ENCODE results near the gene MAGEE1.

MAGEE1 gene, protein sequence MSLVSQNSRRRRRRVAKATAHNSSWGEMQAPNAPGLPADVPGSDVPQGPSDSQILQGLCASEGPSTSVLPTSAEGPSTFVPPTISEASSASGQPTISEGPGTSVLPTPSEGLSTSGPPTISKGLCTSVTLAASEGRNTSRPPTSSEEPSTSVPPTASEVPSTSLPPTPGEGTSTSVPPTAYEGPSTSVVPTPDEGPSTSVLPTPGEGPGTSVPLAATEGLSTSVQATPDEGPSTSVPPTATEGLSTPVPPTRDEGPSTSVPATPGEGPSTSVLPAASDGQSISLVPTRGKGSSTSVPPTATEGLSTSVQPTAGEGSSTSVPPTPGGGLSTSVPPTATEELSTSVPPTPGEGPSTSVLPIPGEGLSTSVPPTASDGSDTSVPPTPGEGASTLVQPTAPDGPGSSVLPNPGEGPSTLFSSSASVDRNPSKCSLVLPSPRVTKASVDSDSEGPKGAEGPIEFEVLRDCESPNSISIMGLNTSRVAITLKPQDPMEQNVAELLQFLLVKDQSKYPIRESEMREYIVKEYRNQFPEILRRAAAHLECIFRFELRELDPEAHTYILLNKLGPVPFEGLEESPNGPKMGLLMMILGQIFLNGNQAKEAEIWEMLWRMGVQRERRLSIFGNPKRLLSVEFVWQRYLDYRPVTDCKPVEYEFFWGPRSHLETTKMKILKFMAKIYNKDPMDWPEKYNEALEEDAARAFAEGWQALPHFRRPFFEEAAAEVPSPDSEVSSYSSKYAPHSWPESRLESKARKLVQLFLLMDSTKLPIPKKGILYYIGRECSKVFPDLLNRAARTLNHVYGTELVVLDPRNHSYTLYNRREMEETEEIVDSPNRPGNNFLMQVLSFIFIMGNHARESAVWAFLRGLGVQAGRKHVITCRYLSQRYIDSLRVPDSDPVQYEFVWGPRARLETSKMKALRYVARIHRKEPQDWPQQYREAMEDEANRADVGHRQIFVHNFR

DNA sequence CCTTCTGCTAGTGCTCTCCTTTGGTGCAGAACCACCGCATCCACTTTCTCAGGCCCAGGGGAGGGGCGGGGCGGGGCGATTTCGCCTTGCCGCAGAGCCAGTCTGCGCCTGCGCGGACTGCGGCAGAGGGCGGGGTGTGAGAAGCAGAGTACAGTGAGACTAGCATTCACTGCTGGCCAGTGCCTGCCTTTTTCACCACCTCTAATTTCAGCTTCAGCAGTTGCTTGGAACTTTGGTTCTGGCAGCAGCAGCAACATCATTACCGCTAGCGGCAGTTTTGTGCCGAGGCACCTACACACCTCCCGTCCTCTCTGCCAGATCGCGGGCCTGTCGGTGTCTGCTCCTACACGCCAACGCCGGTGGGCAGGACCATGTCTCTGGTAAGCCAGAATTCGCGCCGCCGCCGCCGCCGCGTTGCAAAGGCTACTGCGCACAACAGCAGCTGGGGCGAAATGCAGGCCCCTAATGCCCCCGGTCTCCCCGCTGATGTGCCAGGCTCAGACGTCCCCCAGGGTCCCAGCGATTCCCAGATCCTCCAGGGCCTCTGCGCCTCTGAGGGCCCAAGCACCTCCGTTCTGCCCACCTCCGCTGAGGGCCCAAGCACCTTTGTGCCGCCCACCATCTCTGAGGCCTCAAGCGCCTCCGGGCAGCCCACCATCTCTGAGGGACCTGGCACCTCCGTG is at the start of gene MAGEE1:
Gene MAGEE1 (plus strand): TSS at position 151 of the 683 bp plus-strand sequence. CDS start 221 bp downstream, at position 372.
- DNase-seq (ENCODE audit: low read depth in 2 of 2), result peak; percentile 64 to 73

DNA sequence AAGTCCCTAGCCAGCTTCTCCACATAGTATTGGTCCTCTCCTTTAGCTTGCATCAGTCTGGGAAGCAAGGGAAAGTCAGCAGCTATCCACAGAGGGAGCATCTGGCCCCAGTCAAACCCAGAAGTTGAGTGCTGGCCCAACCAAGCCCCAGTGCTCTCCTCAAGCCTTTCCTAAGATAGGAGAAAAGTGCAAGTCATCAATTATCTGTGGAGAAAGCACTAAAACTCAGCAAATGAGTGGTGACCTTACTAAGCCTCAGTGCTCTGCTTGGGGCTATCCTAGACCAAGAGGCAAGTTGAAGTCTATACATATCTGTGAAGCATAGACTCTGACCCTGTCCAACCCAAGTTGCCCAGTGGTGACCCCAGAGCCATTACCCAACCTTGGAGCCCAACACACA is 28.5 kb upstream of the MAGEE1 start:
- no peak for DNase-seq (ENCODE audit: low read depth in 2 of 2)

DNA sequence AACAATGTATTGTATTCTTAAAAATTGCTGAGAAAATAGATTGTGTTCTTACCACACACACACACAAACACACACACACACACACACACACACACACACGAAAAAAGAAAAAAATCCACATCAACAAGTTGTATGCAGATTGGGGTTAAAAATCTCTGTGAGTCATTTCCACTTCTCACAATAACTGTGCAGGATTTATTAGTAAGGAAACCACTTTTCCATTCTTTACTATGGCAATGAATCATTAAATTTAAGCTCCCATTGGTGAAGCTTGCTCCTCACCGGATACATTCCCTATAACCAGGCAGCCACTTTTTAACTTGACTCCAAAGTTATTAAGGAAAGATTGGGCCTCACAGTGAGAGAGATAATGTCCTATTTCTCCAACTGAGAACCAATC is 19.7 kb upstream of the MAGEE1 start:
- no peak for DNase-seq (ENCODE audit: low read depth in 2 of 2)

GRCh38 chrX:76420237-76420636 is 7.3 kb upstream of the MAGEE1 start:
- no peak for DNase-seq (ENCODE audit: low read depth in 2 of 2)

- no peak for DNase-seq (ENCODE audit: low read depth in 2 of 2)
Measured at GRCh38 chrX:76428243-76429130, 977 bp downstream of the MAGEE1 start.

DNA sequence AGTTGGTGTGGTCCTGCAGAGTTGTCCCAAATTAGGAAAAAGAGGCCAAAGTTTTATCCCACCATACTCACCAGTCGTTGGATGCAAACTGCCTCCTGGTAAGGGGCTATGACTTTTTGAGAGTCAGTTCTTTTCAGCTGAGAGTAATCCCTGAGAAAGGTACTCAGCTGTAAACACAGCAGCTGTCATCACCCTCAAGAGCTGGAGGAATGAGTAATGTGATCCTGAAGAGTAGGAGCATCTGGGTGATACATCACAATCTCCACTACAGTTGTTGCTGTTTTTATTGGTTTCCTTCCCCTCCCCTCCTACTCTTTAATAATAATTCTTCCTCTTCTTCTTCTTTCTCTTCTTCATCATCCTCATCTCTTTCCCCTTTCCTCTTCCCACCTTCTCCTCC is 5.7 kb downstream of the MAGEE1 start:
- DNase-seq (ENCODE audit: low read depth in 2 of 2), result no peak

- DNase-seq (ENCODE audit: low read depth in 2 of 2), result no peak
Measured at GRCh38 chrX:76434103-76434741, 6.7 kb downstream of the MAGEE1 start.

DNA sequence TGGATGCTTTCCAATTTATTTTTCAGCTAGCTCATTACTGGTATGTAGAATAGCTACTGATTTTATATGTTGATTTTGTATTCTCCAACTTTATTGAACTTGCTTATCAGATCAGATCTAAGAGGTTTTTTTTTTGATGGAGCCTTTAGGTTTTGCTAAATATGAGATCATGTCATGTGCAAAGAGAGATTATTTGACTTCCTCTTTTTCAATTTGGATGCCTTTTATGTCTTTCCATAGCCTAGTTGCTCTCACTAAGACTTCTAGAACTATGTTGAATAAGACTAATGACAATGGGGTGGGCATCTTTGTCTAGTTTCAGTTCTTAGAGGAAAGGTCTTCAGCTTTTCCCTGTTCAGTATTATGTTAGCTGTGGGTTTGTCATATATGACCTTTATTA is 11.7 kb downstream of the MAGEE1 start:
- DNase-seq (ENCODE audit: low read depth in 2 of 2), result no peak

DNA sequence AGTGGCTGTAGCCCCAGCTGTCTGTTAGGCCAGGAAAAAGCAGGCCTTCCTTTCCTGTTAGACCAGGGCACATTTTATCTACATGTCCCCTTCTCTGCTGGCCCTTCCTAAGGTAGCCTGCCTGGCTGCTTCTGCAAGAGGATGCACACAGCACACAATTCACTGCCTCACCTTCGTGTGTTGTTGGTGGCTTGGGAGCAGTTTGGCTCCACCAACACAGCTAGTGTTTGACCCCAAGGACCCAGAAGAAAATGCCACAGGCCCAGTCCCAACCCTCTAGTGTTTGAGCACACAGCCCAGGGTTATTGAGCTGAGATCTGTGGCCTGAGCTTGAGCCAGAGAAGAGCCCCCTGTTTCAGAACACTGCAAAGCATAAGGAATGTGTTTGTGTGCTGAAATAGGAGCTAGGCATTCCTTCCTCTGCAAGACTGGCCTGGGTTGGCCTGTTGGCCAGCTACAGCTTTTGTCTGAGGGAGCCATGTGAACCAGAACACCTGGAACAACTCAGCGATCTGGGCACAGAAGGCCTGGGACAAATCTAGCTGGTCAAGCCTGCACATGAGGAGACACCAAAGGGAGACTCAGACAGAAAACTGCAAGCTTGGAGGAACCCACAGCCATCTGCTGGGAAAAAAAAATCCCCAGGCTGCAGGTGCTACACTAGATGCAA is 26.4 kb downstream of the MAGEE1 start:
- no peak for DNase-seq (ENCODE audit: low read depth in 2 of 2)

GRCh38 chrX:76454456-76454927 is 27.0 kb downstream of the MAGEE1 start:
- no peak for DNase-seq (ENCODE audit: low read depth in 2 of 2)

- DNase-seq (ENCODE audit: low read depth in 2 of 2), result no peak
Measured at GRCh38 chrX:76477353-76477752, 49.8 kb downstream of the MAGEE1 start.

Measured in stimulated activated CD4-positive, alpha-beta T cell treated with anti-CD3 and anti-CD28 coated beads, Interleukin-4, amount 100 ng/mL, for 48 hours (primary cell).